Endothelial cell (in vitro differentiated cells): Measurements from ENCODE around the gene LSAMP. TPM values are rescaled to one million over a fixed set of nuclear protein-coding genes. Genes with fewer than 3 reads are reported as not detected.

Experiments used
- DNase-seq: peaks from one replicate; pipeline ENCODE4 v3.0.0; 2021; ENCODE audit warnings: low spot score
- H3K27ac Mint-ChIP-seq: one replicate; pipeline ENCODE4 v1.8.0; 2021; ENCODE audit warnings: mixed read lengths, inconsistent platforms; ENCODE audit not compliant: unreplicated experiment
- H3K27me3 Mint-ChIP-seq: one replicate; pipeline ENCODE4 v1.8.0; 2021; ENCODE audit warnings: mild to moderate bottlenecking, moderate library complexity, mixed read lengths, inconsistent platforms; ENCODE audit not compliant: unreplicated experiment
- H3K36me3 Mint-ChIP-seq: one replicate; pipeline ENCODE4 v1.8.0; 2021; ENCODE audit warnings: mild to moderate bottlenecking, low read depth, mixed read lengths, inconsistent platforms; ENCODE audit not compliant: unreplicated experiment
- H3K4me1 Mint-ChIP-seq: one replicate; pipeline ENCODE4 v1.8.0; 2021; ENCODE audit warnings: mild to moderate bottlenecking, mixed read lengths, inconsistent platforms; ENCODE audit not compliant: unreplicated experiment
- H3K4me3 Mint-ChIP-seq: one replicate; pipeline ENCODE4 v1.8.0; 2021; ENCODE audit warnings: mild to moderate bottlenecking, mixed read lengths, inconsistent platforms; ENCODE audit not compliant: unreplicated experiment
- H3K9me3 Mint-ChIP-seq: one replicate; pipeline ENCODE4 v1.8.0; 2021; ENCODE audit warnings: mixed read lengths, inconsistent platforms; ENCODE audit not compliant: unreplicated experiment
- total RNA-seq: library from RNA; stranded (reverse); fragmentation: NEBNext Ultra II Directional; extraction: Animal tissue kit (Norgen Biotek cat#: 25700); gene quantifications from one replicate; pipeline ENCODE4 v1.2.1, GENCODE V29; 2021; ENCODE audit not compliant: unreplicated experiment
- TF ChIP-seq, protein P1 (sequence below): fragments of 200-600 bp; sonication (generic); IDR thresholded peaks from one replicate; pipeline ENCODE4 v1.5.0; 2021; ENCODE audit warnings: antibody characterized with exemption; ENCODE audit not compliant: unreplicated experiment

Gene LSAMP
- total RNA-seq, 1 donor from 2014 or later: 6.1 TPM

DNA sequence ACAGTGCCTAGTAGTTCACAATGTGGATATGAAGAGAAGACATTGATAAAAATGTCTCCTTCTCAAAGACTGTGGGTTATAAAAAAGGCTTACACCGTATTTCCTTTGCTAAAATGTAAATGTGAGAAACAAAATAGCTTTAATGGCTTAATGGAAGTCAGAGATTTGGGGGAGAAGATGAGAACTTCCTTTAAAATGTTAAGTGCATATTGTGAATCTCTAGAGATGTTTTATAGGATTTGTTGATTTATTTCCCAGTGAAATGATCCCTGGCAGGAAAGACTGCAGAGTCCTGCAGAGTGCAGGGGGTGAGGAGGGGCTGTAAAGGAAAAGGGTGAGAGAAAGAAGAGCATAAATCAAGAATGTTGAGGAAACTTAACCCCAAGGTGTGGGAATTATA, 516.9 kb downstream of the LSAMP start:
- Mint-ChIP-seq H3K9me3 (no peaks in the 10 kb centered on the region), H3K4me3 (no peak overlapping the region), H3K4me1 (peaks cover 3% of the 10 kb centered on the region), H3K27me3 (no peaks in the 10 kb centered on the region), H3K36me3 (no peaks in the 10 kb centered on the region), H3K27ac (no peak overlapping the region)
- TF ChIP-seq, protein P1, sequence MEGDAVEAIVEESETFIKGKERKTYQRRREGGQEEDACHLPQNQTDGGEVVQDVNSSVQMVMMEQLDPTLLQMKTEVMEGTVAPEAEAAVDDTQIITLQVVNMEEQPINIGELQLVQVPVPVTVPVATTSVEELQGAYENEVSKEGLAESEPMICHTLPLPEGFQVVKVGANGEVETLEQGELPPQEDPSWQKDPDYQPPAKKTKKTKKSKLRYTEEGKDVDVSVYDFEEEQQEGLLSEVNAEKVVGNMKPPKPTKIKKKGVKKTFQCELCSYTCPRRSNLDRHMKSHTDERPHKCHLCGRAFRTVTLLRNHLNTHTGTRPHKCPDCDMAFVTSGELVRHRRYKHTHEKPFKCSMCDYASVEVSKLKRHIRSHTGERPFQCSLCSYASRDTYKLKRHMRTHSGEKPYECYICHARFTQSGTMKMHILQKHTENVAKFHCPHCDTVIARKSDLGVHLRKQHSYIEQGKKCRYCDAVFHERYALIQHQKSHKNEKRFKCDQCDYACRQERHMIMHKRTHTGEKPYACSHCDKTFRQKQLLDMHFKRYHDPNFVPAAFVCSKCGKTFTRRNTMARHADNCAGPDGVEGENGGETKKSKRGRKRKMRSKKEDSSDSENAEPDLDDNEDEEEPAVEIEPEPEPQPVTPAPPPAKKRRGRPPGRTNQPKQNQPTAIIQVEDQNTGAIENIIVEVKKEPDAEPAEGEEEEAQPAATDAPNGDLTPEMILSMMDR: no peak
- DNase-seq: no peak

DNA sequence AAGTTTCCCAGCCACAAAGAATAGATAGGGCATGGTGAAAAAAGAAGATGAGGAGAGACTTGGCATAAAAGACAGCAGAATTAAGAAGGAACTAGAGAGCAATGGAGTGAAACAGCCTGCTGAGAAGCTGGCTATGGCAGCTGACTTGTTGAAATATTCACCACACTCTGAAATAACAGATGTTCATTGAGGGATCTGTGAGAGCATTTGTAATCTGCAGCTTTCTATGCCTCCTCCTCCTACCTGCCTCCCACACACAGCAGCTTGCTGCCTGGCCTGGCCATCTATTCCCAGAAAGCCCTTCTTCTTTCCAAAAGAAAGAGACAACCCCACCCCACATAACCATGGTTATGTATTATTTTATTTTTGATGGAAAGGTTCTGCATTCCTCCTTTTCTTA, 518.1 kb downstream of the LSAMP start:
- Mint-ChIP-seq H3K4me1 (peaks cover 3% of the 10 kb centered on the region), H3K27ac (no peak overlapping the region), H3K36me3 (no peaks in the 10 kb centered on the region), H3K4me3 (no peak overlapping the region), H3K9me3 (no peaks in the 10 kb centered on the region), H3K27me3 (no peaks in the 10 kb centered on the region)
- no peak for DNase-seq
- TF ChIP-seq, protein P1: no peak

DNA sequence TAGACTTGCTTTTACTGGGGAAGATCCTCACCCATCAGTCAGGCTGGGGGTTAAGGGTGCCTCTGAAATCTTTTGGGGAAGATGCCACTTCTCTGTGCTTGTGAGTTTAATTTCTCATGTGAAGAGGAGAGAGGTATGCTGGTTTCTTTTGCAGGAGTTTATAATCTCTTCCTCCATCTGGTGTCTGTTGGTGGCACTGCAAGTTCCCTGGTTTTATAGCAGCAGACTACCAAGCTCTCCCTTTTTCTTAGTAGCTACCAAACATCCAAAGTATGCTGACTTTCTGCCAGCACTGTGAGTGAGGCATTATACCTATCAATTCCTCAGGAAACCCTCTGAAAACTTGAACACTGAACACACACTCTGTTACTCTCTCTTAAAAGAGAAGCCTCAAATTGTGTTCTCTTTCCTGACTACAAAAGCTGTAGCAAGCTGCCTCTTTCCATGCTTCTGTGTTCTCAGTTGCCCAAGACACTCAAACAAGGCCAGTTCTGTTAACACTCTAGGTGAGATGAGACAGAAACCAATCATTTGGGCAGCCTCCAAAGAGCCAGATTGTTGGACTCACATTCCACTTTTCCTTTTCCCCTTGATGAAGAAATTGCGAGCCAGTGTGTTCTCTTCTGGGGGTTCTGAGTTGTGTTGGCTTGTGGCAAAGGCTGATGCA, 522.5 kb downstream of the LSAMP start:
- Mint-ChIP-seq H3K36me3 (no peaks in the 10 kb centered on the region), H3K27ac (no peak overlapping the region), H3K4me3 (no peak overlapping the region), H3K9me3 (no peaks in the 10 kb centered on the region), H3K4me1 (no peaks in the 10 kb centered on the region), H3K27me3 (no peaks in the 10 kb centered on the region)
- TF ChIP-seq, protein P1: peak; percentile 50
- peak; percentile 22 for DNase-seq

DNA sequence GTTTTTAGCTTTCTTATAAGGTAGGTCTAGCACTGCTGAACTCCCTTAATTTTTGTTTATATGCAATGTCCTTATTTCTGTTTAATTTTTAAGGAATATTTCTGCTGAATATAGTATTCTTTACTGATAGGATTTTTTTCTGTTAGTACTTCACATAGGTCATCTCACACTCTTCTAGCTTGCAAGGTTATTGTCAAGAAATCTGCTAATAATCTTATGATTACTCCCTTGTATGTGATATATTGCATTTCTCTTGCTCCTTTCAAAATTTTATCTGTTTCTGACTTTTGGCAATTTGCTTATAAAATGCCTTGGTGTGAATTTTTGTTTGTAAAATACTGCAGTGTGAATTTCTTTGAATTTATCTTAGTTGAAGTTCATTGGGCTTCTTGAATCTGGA, 523.6 kb downstream of the LSAMP start:
- H3K4me3 Mint-ChIP-seq: no peak overlapping the region
- no peak for DNase-seq
- H3K4me1 Mint-ChIP-seq: no peaks in the 10 kb centered on the region
- H3K9me3 Mint-ChIP-seq: no peaks in the 10 kb centered on the region
- H3K27me3 Mint-ChIP-seq: no peaks in the 10 kb centered on the region
- no peaks in the 10 kb centered on the region for H3K36me3 Mint-ChIP-seq
- H3K27ac Mint-ChIP-seq: no peak overlapping the region
- TF ChIP-seq, protein P1: no peak

DNA sequence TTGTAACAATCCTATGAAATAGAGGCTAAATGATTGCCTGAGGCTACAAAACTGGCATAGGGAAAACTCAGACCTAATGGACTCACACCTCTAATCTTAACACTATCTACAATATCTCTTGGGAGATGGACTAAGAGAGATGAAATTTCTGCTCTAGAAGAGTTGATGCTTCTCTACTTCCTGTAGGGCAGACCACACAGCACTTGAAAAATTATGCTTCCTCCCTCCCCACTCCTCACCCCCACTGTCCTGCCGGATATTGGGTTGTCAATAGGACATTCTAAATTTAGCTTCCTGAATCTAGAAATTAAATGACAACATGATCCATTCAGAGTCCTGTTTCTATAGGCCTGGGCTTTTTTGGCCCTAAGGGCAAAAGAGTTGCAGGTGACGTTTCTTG, 526.4 kb downstream of the LSAMP start:
- no peak overlapping the region for H3K27ac Mint-ChIP-seq
- peaks cover 2% of the 10 kb centered on the region for H3K27me3 Mint-ChIP-seq
- TF ChIP-seq, protein P1: no peak
- no peaks in the 10 kb centered on the region for H3K4me1 Mint-ChIP-seq
- H3K4me3 Mint-ChIP-seq: no peak overlapping the region
- no peak for DNase-seq
- no peaks in the 10 kb centered on the region for H3K36me3 Mint-ChIP-seq
- no peaks in the 10 kb centered on the region for H3K9me3 Mint-ChIP-seq
